Liver (tissue), 9 donors: ENCODE measurements around the gene FILIP1. TPM values are rescaled to one million over a fixed set of nuclear protein-coding genes. Genes with fewer than 3 reads are reported as not detected.

ENCODE experiments used
- DNase-seq: peaks from one replicate; pipeline ENCODE4 v3.0.0-alpha.2; 2017; ENCODE audit warnings: low spot score
- H3K27ac ChIP-seq, 2 donors: one replicate each; pipeline ENCODE4 v1.7.0; 2013; ENCODE audit warnings: inconsistent platforms in 2 of 2, low read length in 2 of 2, control low read depth in 1 of 2, low read depth in 1 of 2, mild to moderate bottlenecking in 1 of 2
- H3K27me3 ChIP-seq, 4 donors: one replicate each; pipeline versions ENCODE4 v1.6.1 to v1.7.0; 2013; ENCODE audit warnings: low read length in 3 of 4, inconsistent platforms in 1 of 4, mild to moderate bottlenecking in 1 of 4, moderate library complexity in 1 of 4; ENCODE audit not compliant: control insufficient read depth in 4 of 4, insufficient read depth in 4 of 4
- H3K36me3 ChIP-seq, 4 donors: one replicate each; pipeline versions ENCODE4 v1.6.1 to v1.7.0; 2013; ENCODE audit warnings: low read length in 3 of 4, mild to moderate bottlenecking in 3 of 4, low read depth in 1 of 4, moderate library complexity in 1 of 4; ENCODE audit not compliant: control insufficient read depth in 4 of 4, insufficient read depth in 3 of 4
- H3K4me1 ChIP-seq, 4 donors: one replicate each; pipeline versions ENCODE4 v1.6.1 to v1.7.0; 2013; ENCODE audit warnings: low read length in 3 of 4, mild to moderate bottlenecking in 3 of 4, moderate library complexity in 1 of 4; ENCODE audit not compliant: control insufficient read depth in 4 of 4, insufficient read depth in 4 of 4
- H3K4me3 ChIP-seq, 3 donors: one replicate each; pipeline versions ENCODE4 v1.6.1 to v1.7.0; 2013; ENCODE audit warnings: low read length in 3 of 3, control low read depth in 1 of 3, low read depth in 1 of 3, mild to moderate bottlenecking in 1 of 3
- H3K9ac ChIP-seq, 2 donors: one replicate each; pipeline ENCODE4 v1.7.0; 2013; ENCODE audit warnings: low read length in 2 of 2, mild to moderate bottlenecking in 2 of 2, moderate library complexity in 2 of 2, control low read depth in 1 of 2, low read depth in 1 of 2
- H3K9me3 ChIP-seq, 4 donors: one replicate each; pipeline versions ENCODE4 v1.6.1 to v1.7.0; 2013; ENCODE audit warnings: low read length in 3 of 4; ENCODE audit not compliant: control insufficient read depth in 4 of 4
- ATF3 ChIP-seq: IDR thresholded peaks from 2 replicates; pipeline ENCODE4 v1.6.1; 2016; ENCODE audit warnings: antibody characterized with exemption
- CTCF ChIP-seq: fragments of 150-350 bp; IDR thresholded peaks from 2 replicates; pipeline ENCODE4 v1.5.1; 2017; ENCODE audit warnings: improper control_type of control experiment, low read depth, low read length; ENCODE audit not compliant: missing input control
- EGR1 ChIP-seq, 2 donors: IDR thresholded peaks; 2 replicates each; pipeline ENCODE4 v1.6.1; 2016 to 2018; ENCODE audit warnings: antibody characterized with exemption in 2 of 2, low read depth in 2 of 2
- FOXA1 ChIP-seq: IDR thresholded peaks from 2 replicates; pipeline ENCODE4 v1.6.1; 2016; ENCODE audit warnings: antibody characterized with exemption
- FOXA2 ChIP-seq: IDR thresholded peaks from 2 replicates; pipeline ENCODE4 v1.6.1; 2016; ENCODE audit warnings: antibody characterized with exemption
- GABPA ChIP-seq, 2 donors: IDR thresholded peaks in 1 of 2; conservative IDR thresholded peaks in 1 of 2; 2 replicates each; pipeline ENCODE4 v1.6.1; 2016; ENCODE audit warnings: antibody characterized with exemption in 2 of 2, mild to moderate bottlenecking in 1 of 2, moderate library complexity in 1 of 2
- HNF4A ChIP-seq, 2 donors: conservative IDR thresholded peaks; 2 replicates each; pipeline ENCODE4 v1.6.1; 2016; ENCODE audit warnings: antibody characterized with exemption in 2 of 2, mild to moderate bottlenecking in 2 of 2
- HNF4G ChIP-seq: IDR thresholded peaks from 2 replicates; pipeline ENCODE4 v1.6.1; 2016; ENCODE audit warnings: antibody characterized with exemption
- JUND ChIP-seq, 2 donors: IDR thresholded peaks; 2 replicates each; pipeline ENCODE4 v1.6.1; 2016; ENCODE audit warnings: antibody characterized with exemption in 2 of 2
- MAX ChIP-seq: IDR thresholded peaks from 2 replicates; pipeline ENCODE4 v1.6.1; 2016; ENCODE audit warnings: antibody characterized with exemption
- NR2F2 ChIP-seq: IDR thresholded peaks from 2 replicates; pipeline ENCODE4 v1.6.1; 2016; ENCODE audit warnings: antibody characterized with exemption
- RAD21 ChIP-seq, 2 donors: IDR thresholded peaks; 2 replicates each; pipeline ENCODE4 v1.6.1; 2016; ENCODE audit warnings: antibody characterized with exemption in 2 of 2, mild to moderate bottlenecking in 2 of 2
- REST ChIP-seq: IDR thresholded peaks from 2 replicates; pipeline ENCODE4 v1.6.1; 2016; ENCODE audit warnings: antibody characterized with exemption, mild to moderate bottlenecking
- RXRA ChIP-seq, 2 donors: IDR thresholded peaks; 2 replicates each; pipeline ENCODE4 v1.6.1; 2017 to 2018; ENCODE audit warnings: antibody characterized with exemption in 2 of 2, mild to moderate bottlenecking in 1 of 2
- SP1 ChIP-seq: IDR thresholded peaks from 2 replicates; pipeline ENCODE4 v1.6.1; 2018; ENCODE audit warnings: antibody characterized with exemption, mild to moderate bottlenecking
- TAF1 ChIP-seq: conservative IDR thresholded peaks from 2 replicates; pipeline ENCODE4 v1.6.1; 2016; ENCODE audit warnings: antibody characterized with exemption, mild to moderate bottlenecking
- YY1 ChIP-seq: IDR thresholded peaks from 2 replicates; pipeline ENCODE4 v1.6.1; 2016; ENCODE audit warnings: antibody characterized with exemption, mild to moderate bottlenecking
- ZBTB33 ChIP-seq: IDR thresholded peaks from 2 replicates; pipeline ENCODE4 v1.6.1; 2016; ENCODE audit warnings: antibody characterized with exemption
- WGBS: extraction: QIAGEN DNeasy Blood & Tissue Kit; methylation state at CpG from one replicate; pipeline ENCODE4 v1.1.7; 2013; 5-methylcytosine and 5-hydroxymethylcytosine counted together
- polyA plus RNA-seq, 2 donors: library from polyadenylated mRNA; stranded (reverse) in 1 of 2; unstranded in 1 of 2; fragments of 200-250 nt in 1 of 2; fragments of >200 nt in 1 of 2; fragmentation: Nextera tagmentation in 1 of 2; extraction: Ambion mirVana in 1 of 2; gene quantifications; one replicate each; pipeline versions ENCODE4 v1.2.1 to v1.2.3, GENCODE V29; 2013 to 2015
- total RNA-seq, 2 donors: library from RNA; depleted of rRNA; stranded (reverse); fragments of >200 nt; gene quantifications; one replicate each; pipeline ENCODE4 v1.2.3, GENCODE V29; 2014
- donor health status: healthy.
- donor health status: healthy.
- donor health status: healthy.
- donor health status: healthy.
- donor health status: healthy.

Gene FILIP1
- total and polyA plus RNA-seq, 4 donors, result 0.70 to 2.8 (median 1.1) TPM

GRCh38 chr6:75376347-75377024 lies 117.1 kb downstream of the FILIP1 start (continued):
- TF ChIP-seq REST, result no peak

- H3K36me3 ChIP-seq, result no peaks in the 10 kb centered on the region
- no peaks in the 10 kb centered on the region for H3K4me1 ChIP-seq
- no peak overlapping the region for H3K4me3 ChIP-seq
- H3K9ac ChIP-seq, result no peak overlapping the region
- TF ChIP-seq NR2F2 (no peak), REST (no peak), CTCF (no peak), ZBTB33 (no peak), GABPA (IDR thresholded peaks at IDR 0.05 in 1 of 2, conservative IDR thresholded peaks at IDR 0.05 in 1 of 2) (no peak), YY1 (no peak), RXRA (IDR thresholded peaks at IDR 0.05) (no peak), SP1 (no peak), HNF4A (conservative IDR thresholded peaks at IDR 0.05) (no peak), HNF4G (no peak), RAD21 (IDR thresholded peaks at IDR 0.05) (no peak), FOXA1 (no peak), JUND (IDR thresholded peaks at IDR 0.05) (no peak), EGR1 (IDR thresholded peaks at IDR 0.05; ENCODE audit: low read depth in 2 of 2) (no peak), FOXA2 (no peak), MAX (no peak), ATF3 (no peak), TAF1 (no peak)
- H3K27me3 ChIP-seq, result peaks cover 0 to 2% (median 0%) of the 10 kb centered on the region in 4 donors
- 78% methylated on average over 5 of the region's 5 CpGs for WGBS
- H3K27ac ChIP-seq, result no peak overlapping the region
- DNase-seq, result no peak
- H3K9me3 ChIP-seq, result no peaks in the 10 kb centered on the region
Observed at GRCh38 chr6:75374961-75375400, 118.6 kb downstream of the FILIP1 start.
